ENCODE measurements around the gene MFSD6L. TPM values are rescaled to one million over a fixed set of nuclear protein-coding genes. Genes with fewer than 3 reads are reported as not detected.

Gene MFSD6L
- polyA plus RNA-seq, 1 donor from 2014 or later: not detected

DNA sequence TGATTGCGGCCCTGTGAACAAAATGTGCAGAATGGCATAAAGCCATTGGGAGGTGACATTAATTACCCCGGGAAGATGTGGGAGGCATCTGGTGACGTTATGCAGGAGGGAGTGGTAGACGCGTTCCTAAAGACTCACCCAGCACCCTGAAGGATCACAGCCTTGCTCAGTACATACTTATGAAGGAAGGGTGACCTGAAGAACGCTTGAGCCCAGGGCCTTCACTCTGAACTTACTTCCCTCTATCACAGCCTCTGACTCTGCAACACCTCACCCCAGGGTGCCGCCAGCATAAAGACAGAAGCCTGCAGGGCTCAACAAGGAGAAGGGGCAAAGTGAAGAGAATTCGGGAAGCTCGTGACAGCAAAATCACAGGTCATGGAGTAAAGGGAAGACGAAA lies 9.4 kb downstream of the MFSD6L start:
- H3K9me3 Mint-ChIP-seq: peaks cover 0 to 6% (median 5%) of the 10 kb centered on the region in 3 donors
- H3K27me3 Mint-ChIP-seq: peaks cover 1% of the 10 kb centered on the region
- H3K27ac Mint-ChIP-seq: no peak overlapping the region
- no peaks in the 10 kb centered on the region for H3K36me3 Mint-ChIP-seq
- no peak overlapping the region for H3K4me3 Mint-ChIP-seq
- H3K4me1 Mint-ChIP-seq: peaks cover 0 to 5% (median 3%) of the 10 kb centered on the region in 3 donors

DNA sequence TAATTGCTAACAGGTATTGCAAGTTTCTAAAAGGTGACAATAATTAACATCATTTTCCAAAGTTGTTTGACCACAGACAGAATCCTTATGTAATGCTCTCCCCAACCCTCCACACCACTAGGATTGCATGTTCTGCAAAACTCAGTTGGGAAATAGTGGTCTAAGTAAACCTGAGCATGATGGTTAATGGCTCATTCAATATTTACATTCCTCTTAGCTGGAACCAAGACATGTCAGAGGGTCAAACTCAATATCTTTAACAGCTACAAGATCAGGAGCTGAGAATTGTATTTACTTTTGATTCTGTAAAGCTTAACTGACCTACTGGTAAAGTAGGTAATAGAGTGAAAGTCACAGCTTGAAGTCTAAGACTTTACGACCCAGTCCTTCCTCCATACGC lies 10.2 kb downstream of the MFSD6L start:
- Mint-ChIP-seq H3K27me3 (peaks cover 1% of the 10 kb centered on the region), H3K4me1 (peaks cover 0 to 5% (median 3%) of the 10 kb centered on the region in 3 donors), H3K9me3 (peaks cover 0 to 6% (median 5%) of the 10 kb centered on the region in 3 donors), H3K27ac (no peak overlapping the region), H3K36me3 (no peaks in the 10 kb centered on the region), H3K4me3 (no peak overlapping the region)

DNA sequence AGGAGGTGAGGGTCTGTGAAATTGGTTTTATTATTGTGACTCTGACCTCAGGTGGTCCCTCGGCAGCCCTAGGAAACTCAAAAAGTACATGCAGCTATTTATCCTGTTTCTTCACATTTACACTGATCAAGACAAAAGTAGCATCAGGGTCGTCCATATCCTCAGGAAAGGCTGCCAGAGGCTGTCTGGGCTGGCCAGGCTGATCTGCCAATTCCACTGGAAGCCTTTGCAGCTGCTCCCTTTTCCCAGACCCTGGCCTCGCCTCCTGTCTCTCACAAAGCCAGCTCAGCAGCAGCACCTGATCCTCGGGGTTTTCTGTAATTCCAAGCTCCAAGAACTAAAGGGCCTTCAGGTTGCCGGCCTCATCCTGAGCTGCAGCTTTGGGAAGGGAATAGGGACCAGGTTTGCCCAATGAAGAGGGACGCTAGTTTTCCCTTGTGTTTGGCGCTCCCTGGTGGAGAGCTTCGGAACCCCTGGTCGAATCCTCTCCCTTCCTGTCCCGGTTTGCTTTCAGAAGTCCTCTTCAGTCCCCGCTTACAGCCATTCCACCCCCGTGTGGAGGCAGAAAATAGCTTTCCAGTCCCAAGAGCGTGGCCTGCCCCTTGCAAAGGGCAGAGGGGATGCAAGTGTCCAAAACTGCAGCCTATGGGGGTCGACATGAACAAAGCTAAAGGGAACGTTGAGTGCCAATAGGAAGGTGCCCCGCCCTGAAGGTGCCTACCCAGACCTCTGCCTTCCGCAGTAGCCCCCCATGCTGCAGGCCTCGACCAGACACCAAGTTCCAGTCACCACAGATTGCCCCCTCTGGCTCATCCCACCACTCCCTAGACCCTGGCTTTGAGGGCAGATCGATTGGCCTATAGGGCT lies 13.4 kb downstream of the MFSD6L start:
- Mint-ChIP-seq H3K36me3 (no peaks in the 10 kb centered on the region), H3K4me1 (peaks cover 0 to 1% (median 0%) of the 10 kb centered on the region in 3 donors), H3K27ac (no peak overlapping the region), H3K4me3 (no peak overlapping the region), H3K9me3 (no peaks in the 10 kb centered on the region), H3K27me3 (no peaks in the 10 kb centered on the region)

DNA sequence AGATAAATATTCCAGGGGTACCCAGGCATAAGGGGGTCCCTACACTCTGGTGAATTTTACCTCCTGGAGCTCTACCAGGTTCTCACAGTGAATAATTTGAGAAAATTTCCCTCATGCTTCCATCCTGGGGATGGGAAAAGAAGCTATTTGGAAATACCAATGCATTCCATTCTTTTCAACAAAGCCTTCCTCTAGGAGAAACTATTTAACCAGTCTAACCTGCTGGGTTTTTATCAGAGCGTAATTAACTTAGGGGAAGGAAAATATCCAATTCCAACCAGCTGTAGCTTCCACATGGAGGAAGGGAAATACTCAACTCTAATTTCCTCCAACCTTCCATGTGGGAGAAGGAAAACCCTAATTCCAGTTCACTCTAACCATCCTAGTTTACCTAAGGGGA lies 17.0 kb downstream of the MFSD6L start:
- Mint-ChIP-seq H3K27ac (no peak overlapping the region), H3K9me3 (no peaks in the 10 kb centered on the region)

DNA sequence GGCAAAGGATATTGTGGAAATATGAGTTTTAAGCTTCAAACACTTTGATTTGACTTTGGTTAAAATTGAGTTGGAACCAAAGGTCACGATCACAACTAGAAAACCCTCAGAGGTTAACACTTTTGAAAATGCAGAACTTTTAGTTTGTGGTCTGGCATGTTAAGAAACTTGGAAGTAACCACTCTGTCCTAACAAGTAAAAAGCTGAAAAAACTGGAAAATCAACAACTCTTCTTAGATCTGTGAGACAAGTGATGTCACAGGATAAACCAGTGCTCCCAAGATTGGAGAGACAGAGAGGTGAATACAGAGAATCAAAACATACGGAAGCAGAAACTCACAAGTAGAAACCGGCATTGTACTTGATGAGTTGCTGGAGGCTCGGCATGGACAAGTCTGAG lies 17.4 kb downstream of the MFSD6L start:
- no peaks in the 10 kb centered on the region for H3K27me3 Mint-ChIP-seq
- H3K4me3 Mint-ChIP-seq: no peak overlapping the region
- no peak overlapping the region for H3K27ac Mint-ChIP-seq

More for the DNA sequence above, 17.0 kb downstream of the MFSD6L start:
- H3K4me1 Mint-ChIP-seq: peaks cover 0 to 1% (median 0%) of the 10 kb centered on the region in 3 donors
- H3K27me3 Mint-ChIP-seq: no peaks in the 10 kb centered on the region
- H3K36me3 Mint-ChIP-seq: no peaks in the 10 kb centered on the region
- no peak overlapping the region for H3K4me3 Mint-ChIP-seq

DNA sequence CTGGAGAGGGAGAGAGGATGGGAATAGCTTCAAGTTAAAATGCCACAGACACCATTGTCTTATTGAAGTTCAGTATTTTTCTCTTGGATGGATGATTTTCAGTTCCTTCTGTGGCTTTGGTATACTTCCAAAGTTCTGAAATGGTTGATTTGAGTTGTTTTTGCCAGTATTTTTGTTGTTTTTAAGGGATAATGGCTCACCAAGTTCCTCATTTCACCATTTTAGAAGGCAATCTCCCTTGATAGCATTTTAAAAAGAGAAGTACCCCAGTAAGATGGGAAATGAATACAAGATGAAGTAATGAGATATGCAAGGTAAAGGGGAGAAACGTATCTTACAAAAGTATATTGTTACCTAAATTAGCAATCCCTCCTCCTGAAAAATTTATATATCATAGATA lies 22.3 kb downstream of the MFSD6L start:
- Mint-ChIP-seq H3K36me3 (peaks cover 3% of the 10 kb centered on the region), H3K27me3 (peaks cover 16% of the 10 kb centered on the region), H3K27ac (no peak overlapping the region), H3K9me3 (peaks cover 0 to 14% (median 4%) of the 10 kb centered on the region in 3 donors), H3K4me3 (no peak overlapping the region), H3K4me1 (no peaks in the 10 kb centered on the region)

More for the DNA sequence above, 17.4 kb downstream of the MFSD6L start:
- H3K36me3 Mint-ChIP-seq: no peaks in the 10 kb centered on the region
- no peaks in the 10 kb centered on the region for H3K9me3 Mint-ChIP-seq
- H3K4me1 Mint-ChIP-seq: peaks cover 0 to 1% (median 0%) of the 10 kb centered on the region in 3 donors

DNA sequence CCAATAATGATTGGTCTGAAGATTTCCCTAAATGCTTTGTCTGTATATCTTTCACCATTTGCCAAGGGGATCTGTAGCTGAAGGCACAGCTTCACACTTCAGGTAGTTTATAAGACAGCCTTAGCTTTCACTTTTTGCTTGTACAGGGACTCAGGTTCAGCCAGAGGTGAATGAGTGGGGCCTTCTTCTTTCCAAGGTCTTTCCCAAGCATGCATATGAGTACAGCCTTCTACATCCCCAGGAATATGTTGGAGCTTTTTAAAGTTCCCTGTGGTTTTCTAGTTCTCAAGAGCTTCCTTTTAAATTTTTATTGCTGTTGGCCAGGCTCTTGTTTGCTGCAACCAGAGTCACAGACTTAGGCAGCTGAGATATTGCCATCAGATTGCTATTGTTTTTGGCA lies 22.9 kb downstream of the MFSD6L start:
- Mint-ChIP-seq H3K4me1 (no peaks in the 10 kb centered on the region), H3K27ac (no peak overlapping the region), H3K36me3 (peaks cover 3% of the 10 kb centered on the region), H3K9me3 (peaks cover 0 to 14% (median 4%) of the 10 kb centered on the region in 3 donors), H3K27me3 (peaks cover 16% of the 10 kb centered on the region), H3K4me3 (no peak overlapping the region)

DNA sequence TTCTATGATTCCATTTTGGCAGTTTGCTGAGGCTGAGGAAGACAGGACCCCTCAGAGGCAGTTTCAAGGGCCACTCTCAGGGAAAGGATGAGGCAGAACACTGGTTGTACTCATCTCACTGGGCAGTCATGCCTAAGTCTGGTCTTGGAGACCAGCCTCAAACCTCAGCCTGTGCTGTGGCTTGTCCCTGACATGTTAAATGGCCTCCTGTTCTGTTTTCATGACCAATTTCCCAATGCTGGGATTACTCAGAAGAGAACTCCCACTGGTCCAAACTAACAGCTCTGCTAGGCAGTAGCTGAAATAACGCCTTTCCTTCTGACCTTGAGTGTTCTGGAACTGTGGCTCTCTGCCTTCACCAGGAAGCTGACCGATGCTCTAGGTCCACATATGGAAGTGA lies 32.4 kb downstream of the MFSD6L start:
- Mint-ChIP-seq H3K4me3 (no peak overlapping the region), H3K9me3 (peaks cover 0 to 4% (median 0%) of the 10 kb centered on the region in 3 donors), H3K27ac (peak overlapping the region in 1 of 3 donors; percentile 54), H3K27me3 (no peaks in the 10 kb centered on the region), H3K4me1 (peaks cover 0 to 4% (median 0%) of the 10 kb centered on the region in 3 donors), H3K36me3 (peaks cover 3% of the 10 kb centered on the region)

DNA sequence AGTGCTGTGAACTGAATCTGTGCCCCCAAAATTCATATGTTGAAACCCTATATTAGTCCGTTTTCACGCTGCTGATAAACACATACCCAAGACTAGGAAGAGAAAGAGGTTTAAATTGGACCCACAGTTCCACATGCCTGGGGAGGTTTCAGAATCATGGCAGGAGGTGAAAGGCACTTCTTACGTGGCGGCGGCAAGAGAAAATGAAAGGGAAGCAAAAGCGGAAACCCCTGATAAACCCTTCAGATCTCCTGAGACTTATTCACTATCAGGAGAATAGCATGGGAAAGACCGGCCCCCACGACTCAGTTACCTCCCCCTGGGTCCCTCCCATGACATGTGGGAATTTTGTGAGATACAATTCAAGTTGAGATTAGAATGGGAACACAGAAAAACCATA lies 37.2 kb downstream of the MFSD6L start:
- Mint-ChIP-seq H3K4me1 (peaks cover 0 to 4% (median 0%) of the 10 kb centered on the region in 3 donors), H3K27me3 (peaks cover 15% of the 10 kb centered on the region), H3K9me3 (peaks cover 0 to 2% (median 0%) of the 10 kb centered on the region in 3 donors), H3K36me3 (peaks cover 3% of the 10 kb centered on the region), H3K27ac (no peak overlapping the region), H3K4me3 (no peak overlapping the region)

DNA sequence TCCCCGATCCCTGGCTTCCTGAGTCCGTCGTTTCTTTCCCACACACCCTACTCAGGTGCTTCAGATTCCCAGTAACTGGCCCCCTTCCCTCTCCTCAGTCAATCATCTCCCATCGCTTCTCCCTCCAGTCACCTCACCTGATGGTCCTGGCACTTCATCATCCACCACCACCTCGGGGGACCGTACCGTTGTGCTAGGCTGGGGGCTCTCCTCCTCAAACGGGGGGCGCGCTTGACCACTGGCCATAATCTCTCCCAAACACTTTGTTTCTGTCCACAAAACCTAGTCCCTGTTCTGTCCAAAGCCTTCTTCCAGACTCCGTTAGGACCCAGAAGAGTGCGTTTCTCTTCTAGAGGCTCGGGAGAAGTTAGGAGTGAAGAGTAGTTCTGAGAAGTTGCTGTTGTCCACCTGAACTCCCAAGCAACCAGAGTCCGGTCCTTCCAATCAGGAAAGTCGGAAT lies 41.0 kb downstream of the MFSD6L start, which contains the start of gene SPDYE4:
SPDYE4 (minus strand) TSS at position 410 of the 460 bp plus-strand sequence; CDS start at position 246, 164 bp downstream.
- Mint-ChIP-seq H3K4me1 (no peaks in the 10 kb centered on the region), H3K36me3 (no peaks in the 10 kb centered on the region), H3K27me3 (peaks cover 34% of the 10 kb centered on the region), H3K4me3 (no peak within 1 kb of the TSS), H3K27ac (no peak within 1 kb of the TSS), H3K9me3 (peaks cover 0 to 2% (median 0%) of the 10 kb centered on the region in 3 donors)

DNA sequence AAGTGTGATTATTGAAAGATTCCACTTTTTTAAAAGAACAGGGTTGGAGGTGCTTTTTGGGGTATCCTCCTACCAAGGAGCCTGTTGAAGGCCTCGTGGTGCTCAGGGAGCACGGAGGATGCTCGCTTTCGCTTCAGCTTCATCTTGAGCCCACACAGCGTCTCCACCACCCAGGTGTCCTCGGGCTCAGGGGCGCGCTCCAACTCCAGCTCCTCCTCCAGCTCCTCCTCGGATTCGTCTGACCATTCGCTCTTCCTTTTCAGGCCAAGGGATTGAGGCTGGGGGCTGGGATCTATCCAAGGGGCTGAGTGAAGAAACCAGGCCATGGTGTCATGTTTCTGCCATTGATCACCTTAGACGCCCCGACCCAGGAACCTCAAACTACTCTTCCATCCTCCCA lies 42.0 kb downstream of the MFSD6L start:
- Mint-ChIP-seq H3K9me3 (peaks cover 0 to 2% (median 0%) of the 10 kb centered on the region in 3 donors), H3K36me3 (no peaks in the 10 kb centered on the region), H3K4me3 (no peak overlapping the region), H3K4me1 (no peaks in the 10 kb centered on the region), H3K27ac (no peak overlapping the region), H3K27me3 (peaks cover 34% of the 10 kb centered on the region)

DNA sequence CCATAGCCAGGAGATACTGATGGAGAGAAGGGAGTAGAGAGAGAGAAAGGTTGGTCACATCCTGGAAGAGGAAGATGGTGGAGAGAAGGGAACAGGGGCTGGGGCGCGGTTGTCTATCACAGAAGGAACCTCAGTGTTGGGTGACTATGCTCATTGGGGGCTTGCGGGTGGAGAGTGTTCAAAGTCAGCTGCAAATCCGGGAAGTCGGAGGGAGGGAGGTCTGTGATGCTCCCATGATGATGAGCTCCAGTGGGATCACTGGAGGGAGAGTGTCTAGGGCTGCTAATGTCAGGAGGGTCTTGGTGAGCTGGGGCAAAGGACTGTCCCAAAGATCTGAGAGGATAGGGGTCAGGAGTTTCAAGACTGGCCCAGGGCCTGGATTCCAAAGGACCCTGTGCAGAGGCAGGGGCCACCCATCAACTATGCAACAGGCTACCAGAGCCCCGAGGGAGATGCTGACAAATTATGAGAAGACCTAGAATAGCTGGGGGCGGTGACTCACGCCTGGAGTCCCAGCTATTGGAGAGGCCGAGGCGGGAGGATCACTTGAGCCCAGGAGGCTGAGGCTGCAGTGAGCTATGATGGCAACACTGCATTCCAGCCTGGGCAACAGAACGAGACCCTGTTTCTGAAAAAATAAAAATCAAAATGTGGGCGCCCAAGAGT lies 43.4 kb downstream of the MFSD6L start:
- Mint-ChIP-seq H3K27ac (no peak overlapping the region), H3K27me3 (peaks cover 34% of the 10 kb centered on the region), H3K4me3 (no peak overlapping the region), H3K36me3 (no peaks in the 10 kb centered on the region), H3K9me3 (no peaks in the 10 kb centered on the region), H3K4me1 (no peaks in the 10 kb centered on the region)

DNA sequence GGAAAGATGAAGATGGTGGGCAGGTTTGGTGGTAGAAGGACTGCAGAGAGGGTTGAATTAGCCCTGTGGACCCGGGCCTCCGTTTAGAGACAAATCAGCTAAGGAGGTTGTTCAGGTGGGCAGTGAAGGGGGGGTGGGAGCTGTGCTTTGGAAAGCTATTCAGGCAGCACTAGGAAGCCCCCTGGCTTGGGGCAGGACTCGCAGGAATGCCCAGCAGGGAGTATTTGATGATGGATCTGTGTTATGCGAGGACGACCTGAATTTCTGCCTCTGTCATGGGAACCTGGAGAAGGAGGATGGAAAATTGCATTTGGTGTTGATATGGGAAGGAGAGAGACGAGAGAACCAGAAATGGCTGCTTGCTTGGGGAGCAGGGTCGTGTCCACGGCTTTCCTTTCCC lies 44.3 kb downstream of the MFSD6L start:
- peak overlapping the region in 1 of 3 donors; percentile 32 for H3K27ac Mint-ChIP-seq
- H3K27me3 Mint-ChIP-seq: peaks cover 34% of the 10 kb centered on the region
- no peak overlapping the region for H3K4me3 Mint-ChIP-seq

DNA sequence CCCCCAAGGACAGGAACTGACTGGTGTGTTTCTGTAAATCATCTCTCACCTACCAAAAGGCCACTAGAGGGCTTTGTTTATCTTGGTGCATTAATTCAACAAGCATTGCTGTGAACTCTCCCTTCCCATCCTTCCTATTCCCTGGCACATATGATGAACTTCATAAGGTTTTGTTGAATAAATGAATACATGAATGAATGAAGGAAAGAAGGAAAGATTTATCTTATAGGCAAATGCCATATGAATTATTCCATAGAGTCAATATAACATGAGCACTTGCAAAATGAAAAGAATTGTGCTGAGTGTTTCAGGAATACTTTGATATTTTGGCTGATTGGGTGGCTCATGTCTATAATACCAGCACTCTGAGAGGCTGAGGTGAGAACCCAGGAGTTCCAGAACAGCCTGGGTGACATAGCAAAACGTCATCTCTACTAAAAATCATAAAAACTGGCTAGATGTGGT lies 45.2 kb downstream of the MFSD6L start:
- Mint-ChIP-seq H3K27ac (no peak overlapping the region), H3K4me1 (peaks cover 0 to 3% (median 0%) of the 10 kb centered on the region in 3 donors), H3K4me3 (no peak overlapping the region), H3K9me3 (no peaks in the 10 kb centered on the region), H3K27me3 (peaks cover 32% of the 10 kb centered on the region), H3K36me3 (no peaks in the 10 kb centered on the region)

More for the DNA sequence above, 44.3 kb downstream of the MFSD6L start:
- Mint-ChIP-seq H3K9me3 (no peaks in the 10 kb centered on the region), H3K36me3 (no peaks in the 10 kb centered on the region), H3K4me1 (no peaks in the 10 kb centered on the region)

All from IgD-negative memory B cell (primary cell).